AG04450 (cell line): Measurements from ENCODE around the gene PARP15. TPM values are rescaled to one million over a fixed set of nuclear protein-coding genes. Genes with fewer than 3 reads are reported as not detected.
A peak's percentile ranks its signal among the peaks of the same experiment; 100 is the strongest.

Experiments used
- CTCF ChIA-PET: fragments of 300-600, 350-600 bp; formaldehyde crosslinking; extraction: SDS; loops from one replicate; lab custom pipeline; 2022; ENCODE audit warnings: antibody characterized with exemption, inconsistent platforms; lab: Charles Lee
- POLR2A ChIA-PET: fragments of 350-600 bp; formaldehyde crosslinking; extraction: SDS; loops from one replicate; lab custom pipeline; 2021; ENCODE audit warnings: antibody characterized with exemption, inconsistent platforms; lab: Yijun Ruan, JAX
- DNase-seq: peaks from one replicate; pipeline ENCODE4 v3.0.0-alpha.2; 2011; ENCODE audit warnings: low read depth, low spot score
- H3K27ac ChIP-seq: one replicate; pipeline ENCODE4 v1.5.1; 2012; ENCODE audit warnings: low read depth, low read length, control low read depth
- H3K27me3 ChIP-seq: one replicate; pipeline ENCODE4 v1.6.0; 2012; ENCODE audit warnings: low read length; ENCODE audit not compliant: control insufficient read depth, insufficient read depth
- H3K4me3 ChIP-seq: 2 replicates; pipeline ENCODE4 v1.5.1; 2011; ENCODE audit warnings: mild to moderate bottlenecking, low read depth, low read length, control low read depth
- H3K9me3 ChIP-seq: 2 replicates; pipeline ENCODE4 v1.5.1; 2012; ENCODE audit warnings: low read length; ENCODE audit not compliant: control insufficient read depth, insufficient read depth
- polyA plus RNA-seq: library from polyadenylated mRNA; depleted of rRNA; stranded (reverse); fragments of >200 nt; gene quantifications from 2 replicates; pipeline ENCODE4 v1.2.3, GENCODE V29; 2011
- TF ChIP-seq, protein P1 (sequence below): IDR thresholded peaks from 2 replicates; pipeline ENCODE4 v1.5.1; 2011; ENCODE audit warnings: low read depth, low read length, control low read depth, inconsistent platforms

Gene PARP15
- polyA plus RNA-seq, 1 experiment = 0.22 TPM

DNA sequence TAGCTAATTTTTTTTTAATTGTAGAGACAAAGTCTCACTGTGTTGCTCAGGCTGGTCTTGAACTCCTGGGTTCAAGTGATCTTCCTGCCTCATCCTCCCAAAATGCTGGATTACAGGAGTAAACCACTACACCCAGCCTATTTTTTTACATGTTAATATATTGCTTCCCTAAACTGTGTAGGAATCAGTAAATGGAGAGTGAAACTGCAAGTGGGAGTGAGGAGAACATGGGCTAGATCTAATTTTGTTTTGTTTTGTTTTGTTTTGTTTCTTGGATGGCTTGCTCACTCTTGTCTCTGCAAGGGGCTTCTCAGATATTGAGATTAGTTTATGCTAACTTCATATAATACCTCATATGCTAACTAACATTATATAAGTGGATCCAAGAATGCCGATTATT, 31.5 kb downstream of the PARP15 start:
- TF ChIP-seq, protein P1, sequence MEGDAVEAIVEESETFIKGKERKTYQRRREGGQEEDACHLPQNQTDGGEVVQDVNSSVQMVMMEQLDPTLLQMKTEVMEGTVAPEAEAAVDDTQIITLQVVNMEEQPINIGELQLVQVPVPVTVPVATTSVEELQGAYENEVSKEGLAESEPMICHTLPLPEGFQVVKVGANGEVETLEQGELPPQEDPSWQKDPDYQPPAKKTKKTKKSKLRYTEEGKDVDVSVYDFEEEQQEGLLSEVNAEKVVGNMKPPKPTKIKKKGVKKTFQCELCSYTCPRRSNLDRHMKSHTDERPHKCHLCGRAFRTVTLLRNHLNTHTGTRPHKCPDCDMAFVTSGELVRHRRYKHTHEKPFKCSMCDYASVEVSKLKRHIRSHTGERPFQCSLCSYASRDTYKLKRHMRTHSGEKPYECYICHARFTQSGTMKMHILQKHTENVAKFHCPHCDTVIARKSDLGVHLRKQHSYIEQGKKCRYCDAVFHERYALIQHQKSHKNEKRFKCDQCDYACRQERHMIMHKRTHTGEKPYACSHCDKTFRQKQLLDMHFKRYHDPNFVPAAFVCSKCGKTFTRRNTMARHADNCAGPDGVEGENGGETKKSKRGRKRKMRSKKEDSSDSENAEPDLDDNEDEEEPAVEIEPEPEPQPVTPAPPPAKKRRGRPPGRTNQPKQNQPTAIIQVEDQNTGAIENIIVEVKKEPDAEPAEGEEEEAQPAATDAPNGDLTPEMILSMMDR = no peak
- CTCF ChIA-PET = no interaction called here
- Histone ChIP-seq H3K9me3 (peaks cover 6% of the 10 kb centered on the region), H3K27me3 (no peaks in the 10 kb centered on the region), H3K27ac (no peak overlapping the region), H3K4me3 (no peak overlapping the region)
- DNase-seq = no peak
- POLR2A ChIA-PET = no interaction called here

DNA sequence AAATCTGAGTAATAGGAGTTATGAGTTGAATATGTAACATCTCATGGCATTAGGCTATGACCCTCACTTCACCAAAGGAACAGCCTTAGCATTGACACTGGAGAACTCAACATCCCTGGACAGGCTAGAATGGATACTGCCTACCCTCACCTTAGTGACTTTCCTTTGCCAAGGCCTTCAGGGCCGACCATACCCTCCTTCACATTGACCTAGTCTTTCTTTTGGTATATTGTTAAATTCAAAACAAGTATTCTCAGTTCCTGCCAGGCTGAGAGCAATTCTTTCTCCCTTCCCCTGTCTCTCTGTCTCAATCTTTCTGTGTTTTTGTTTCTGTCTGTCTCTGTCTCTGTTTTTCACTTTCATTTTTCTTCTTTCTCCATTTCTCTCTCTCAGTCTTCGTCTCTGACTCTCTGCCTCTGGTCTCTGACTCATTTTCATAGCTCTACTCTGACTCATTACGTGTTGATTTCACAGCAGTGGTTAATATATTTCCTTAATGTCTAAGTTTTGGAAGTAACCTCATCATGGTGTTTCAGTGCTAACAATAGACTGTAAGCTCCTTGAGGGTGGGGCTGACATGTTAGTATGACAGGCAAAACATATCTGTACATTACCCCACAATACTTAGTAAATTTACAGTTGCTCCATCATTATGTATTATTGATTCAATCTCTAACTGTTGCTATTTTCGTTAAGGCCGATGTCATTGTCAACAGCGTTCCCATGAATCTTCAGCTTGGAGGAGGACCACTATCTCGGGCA, 32.5 kb downstream of the PARP15 start:
- Histone ChIP-seq H3K4me3 (0 out of 2 replicates have a peak overlapping the region, but pooled peaks have one; percentile 17), H3K27ac (peak overlapping the region; percentile 90), H3K27me3 (no peaks in the 10 kb centered on the region), H3K9me3 (peaks cover 6% of the 10 kb centered on the region)
- TF ChIP-seq, protein P1 = no peak
- CTCF ChIA-PET = interaction anchor here (0.6 kb wide), 1 partner anchor 217 kb away, joined by 3 read pairs; no protein-coding TSS in a partner anchor
- POLR2A ChIA-PET = no interaction called here
- DNase-seq = peak; percentile 54

DNA sequence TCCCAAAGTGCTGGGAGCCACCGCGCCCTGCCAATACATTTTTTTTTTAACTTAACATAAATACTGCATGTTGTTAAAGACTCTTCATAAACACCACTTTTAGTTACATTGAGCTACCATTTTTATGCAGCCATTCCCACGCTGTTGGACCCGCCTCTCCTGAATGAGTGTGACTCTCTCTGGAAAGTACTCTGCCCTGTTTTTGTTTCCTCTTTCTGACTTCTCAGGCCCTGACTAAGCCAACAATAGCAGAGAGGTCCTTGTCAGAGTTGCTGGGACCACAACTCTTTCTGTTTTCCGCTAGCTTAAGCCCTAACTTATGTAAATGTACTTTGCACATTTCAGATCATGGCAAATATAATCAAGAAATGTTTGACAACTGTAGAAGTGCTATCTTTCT, 35.2 kb downstream of the PARP15 start:
- TF ChIP-seq, protein P1 = no peak
- Histone ChIP-seq H3K9me3 (peaks cover 6% of the 10 kb centered on the region), H3K4me3 (no peak overlapping the region), H3K27ac (no peak overlapping the region), H3K27me3 (peaks cover 6% of the 10 kb centered on the region)
- ChIA-PET POLR2A (no interaction called here), CTCF (no interaction called here)
- no peak for DNase-seq

DNA sequence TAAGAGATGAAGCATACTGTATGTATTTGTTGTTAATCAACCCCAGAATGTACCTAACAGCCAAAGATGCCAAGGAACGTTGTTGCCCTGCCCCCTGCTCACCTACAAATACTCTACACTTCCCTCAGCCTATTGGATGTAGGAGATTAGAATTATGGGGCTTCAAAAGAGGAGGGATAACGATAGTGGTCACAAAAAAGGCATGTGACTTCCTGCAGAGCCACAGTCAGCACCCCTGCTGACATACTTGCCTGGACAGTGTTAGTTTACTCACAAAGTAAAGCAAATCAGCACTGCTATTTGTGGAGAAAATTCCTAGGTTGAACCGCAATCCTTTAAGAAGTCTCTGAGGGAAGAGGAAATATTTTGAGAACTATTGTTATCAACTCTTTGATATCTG, 37.9 kb downstream of the PARP15 start:
- DNase-seq = no peak
- TF ChIP-seq, protein P1 = no peak
- Histone ChIP-seq H3K4me3 (no peak overlapping the region), H3K27ac (no peak overlapping the region), H3K9me3 (peaks cover 5% of the 10 kb centered on the region), H3K27me3 (peaks cover 20% of the 10 kb centered on the region)
- CTCF ChIA-PET = no interaction called here
- POLR2A ChIA-PET = no interaction called here

DNA sequence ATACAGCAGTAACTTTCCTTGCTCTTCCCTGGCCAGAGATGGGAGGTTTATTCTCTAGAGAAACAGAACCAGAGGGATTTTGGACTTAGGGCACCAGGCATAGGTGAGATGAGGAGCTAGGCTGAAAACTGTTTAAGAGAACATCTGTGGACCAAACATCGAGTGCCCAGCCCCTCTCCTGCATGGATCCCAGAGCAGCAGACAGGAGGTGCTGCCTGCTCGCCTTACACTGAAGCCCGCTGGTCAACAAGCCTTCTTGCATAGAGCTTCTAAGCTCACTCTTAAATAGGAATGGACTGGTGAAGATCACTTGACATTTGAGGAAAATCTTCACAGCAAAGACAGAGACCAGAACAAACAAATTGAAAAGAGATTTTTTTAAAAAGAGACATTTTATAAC, 41.2 kb downstream of the PARP15 start:
- POLR2A ChIA-PET = no interaction called here

More for the DNA sequence above, 41.2 kb downstream of the PARP15 start:
- H3K9me3 ChIP-seq = no peaks in the 10 kb centered on the region
- CTCF ChIA-PET = interaction anchor here (1.1 to 2.5 kb wide), 2 partner anchors 10 to 61 kb away, joined by 3 to 12 read pairs; no protein-coding TSS in a partner anchor
- H3K27ac ChIP-seq = no peak overlapping the region
- H3K27me3 ChIP-seq = peaks cover 32% of the 10 kb centered on the region
- no peak for DNase-seq
- no peak overlapping the region for H3K4me3 ChIP-seq
- TF ChIP-seq, protein P1 = no peak
